Measurements from ENCODE around the gene GHRL. TPM values are rescaled to one million over a fixed set of nuclear protein-coding genes. Genes with fewer than 3 reads are reported as not detected.
A peak's percentile ranks its signal among the peaks of the same experiment; 100 is the strongest.

Gene GHRL
- total RNA-seq, 4 donors from 2014 or later = 0.38 to 1.5 TPM; not detected in 2

GRCh38 chr3:10287936-10288574, 4.7 kb downstream of the GHRL start:
- intact Hi-C loops (cut with DNase I) = no loop called here
- DNase-seq = no peak
- 86% methylated on average over 8 of the region's 12 CpGs; no CpG with 5 or more reads in 1 of the 2 donors for WGBS, 2 donors

DNA sequence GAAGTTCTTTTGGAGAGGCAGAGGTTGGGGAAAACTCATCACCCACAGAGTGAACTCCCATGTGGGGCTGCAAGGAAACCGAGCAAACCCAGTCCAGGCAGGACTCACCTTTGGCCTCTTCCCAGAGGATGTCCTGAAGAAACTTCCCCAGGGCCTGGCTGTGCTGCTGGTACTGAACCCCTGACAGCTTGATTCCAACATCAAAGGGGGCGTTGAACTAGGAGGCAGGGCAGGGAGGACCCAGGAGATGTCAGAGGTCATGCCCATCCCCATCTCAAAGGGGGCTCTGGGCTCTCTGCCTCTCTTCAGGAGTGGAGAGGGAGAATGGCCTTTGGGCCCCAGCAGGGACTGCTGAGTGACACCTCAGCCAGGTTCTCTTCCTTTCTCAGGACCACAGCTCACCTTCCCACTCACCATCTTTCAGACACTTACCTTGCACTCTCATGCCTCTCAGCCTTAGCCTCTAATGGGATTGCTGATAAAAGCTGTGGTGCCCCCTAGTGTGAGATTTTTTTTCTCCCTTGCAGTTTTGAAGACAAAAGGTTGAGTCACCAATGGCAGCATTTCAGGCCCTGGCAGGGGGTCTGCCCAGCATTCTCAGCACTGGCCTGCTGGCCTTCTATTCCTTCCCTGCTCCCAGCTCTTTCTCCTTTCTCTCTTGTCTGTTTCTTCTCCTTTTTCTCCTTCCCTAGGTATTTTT, 6.0 kb downstream of the GHRL start:
- WGBS, 2 donors = 60% methylated on average over 1 of the region's 2 CpGs; no CpG with 5 or more reads in 1 of the 2 donors
- Histone ChIP-seq H3K36me3 (peaks cover 3 to 40% (median 8%) of the 10 kb centered on the region in 3 donors), H3K9me3 (no peaks in the 10 kb centered on the region), H3K27ac (peak overlapping the region in 1 of 4 donors; percentile 36), H3K4me3 (no peak overlapping the region), H3K27me3 (no peaks in the 10 kb centered on the region), H3K4me1 (peaks cover 0 to 44% (median 6%) of the 10 kb centered on the region in 3 donors)
- intact Hi-C loops (cut with DNase I) = no loop called here
- no peak for DNase-seq
- TF ChIP-seq CTCF (IDR thresholded peaks at IDR 0.05) (peak in 4 of 6 experiments; percentile 15 to 43 (median 34)), POLR2A (IDR thresholded peaks at IDR 0.05) (no peak)

More at GRCh38 chr3:10287936-10288574, 4.7 kb downstream of the GHRL start:
- Histone ChIP-seq H3K4me3 (no peak overlapping the region), H3K9me3 (no peaks in the 10 kb centered on the region), H3K4me1 (peaks cover 0 to 48% (median 6%) of the 10 kb centered on the region in 3 donors), H3K27ac (no peak overlapping the region), H3K36me3 (peaks cover 3 to 40% (median 8%) of the 10 kb centered on the region in 3 donors), H3K27me3 (no peaks in the 10 kb centered on the region)
- TF ChIP-seq POLR2A (IDR thresholded peaks at IDR 0.05) (no peak), CTCF (IDR thresholded peaks at IDR 0.05) (no peak)

- Histone ChIP-seq H3K4me1 (peaks cover 0 to 44% (median 6%) of the 10 kb centered on the region in 3 donors), H3K36me3 (peaks cover 3 to 46% (median 8%) of the 10 kb centered on the region in 3 donors), H3K9me3 (no peaks in the 10 kb centered on the region), H3K27me3 (no peaks in the 10 kb centered on the region), H3K4me3 (no peak overlapping the region), H3K27ac (peak overlapping the region in 1 of 4 donors; percentile 36)
- intact Hi-C loops (cut with DNase I) = no loop called here
- TF ChIP-seq CTCF (IDR thresholded peaks at IDR 0.05) (no peak), POLR2A (IDR thresholded peaks at IDR 0.05) (no peak)
- 52 to 70% methylated on average over 3 to 5 of the region's 5 CpGs for WGBS, 2 donors
- DNase-seq = no peak
Measured at GRCh38 chr3:10286133-10286524, 6.6 kb downstream of the GHRL start.

DNA sequence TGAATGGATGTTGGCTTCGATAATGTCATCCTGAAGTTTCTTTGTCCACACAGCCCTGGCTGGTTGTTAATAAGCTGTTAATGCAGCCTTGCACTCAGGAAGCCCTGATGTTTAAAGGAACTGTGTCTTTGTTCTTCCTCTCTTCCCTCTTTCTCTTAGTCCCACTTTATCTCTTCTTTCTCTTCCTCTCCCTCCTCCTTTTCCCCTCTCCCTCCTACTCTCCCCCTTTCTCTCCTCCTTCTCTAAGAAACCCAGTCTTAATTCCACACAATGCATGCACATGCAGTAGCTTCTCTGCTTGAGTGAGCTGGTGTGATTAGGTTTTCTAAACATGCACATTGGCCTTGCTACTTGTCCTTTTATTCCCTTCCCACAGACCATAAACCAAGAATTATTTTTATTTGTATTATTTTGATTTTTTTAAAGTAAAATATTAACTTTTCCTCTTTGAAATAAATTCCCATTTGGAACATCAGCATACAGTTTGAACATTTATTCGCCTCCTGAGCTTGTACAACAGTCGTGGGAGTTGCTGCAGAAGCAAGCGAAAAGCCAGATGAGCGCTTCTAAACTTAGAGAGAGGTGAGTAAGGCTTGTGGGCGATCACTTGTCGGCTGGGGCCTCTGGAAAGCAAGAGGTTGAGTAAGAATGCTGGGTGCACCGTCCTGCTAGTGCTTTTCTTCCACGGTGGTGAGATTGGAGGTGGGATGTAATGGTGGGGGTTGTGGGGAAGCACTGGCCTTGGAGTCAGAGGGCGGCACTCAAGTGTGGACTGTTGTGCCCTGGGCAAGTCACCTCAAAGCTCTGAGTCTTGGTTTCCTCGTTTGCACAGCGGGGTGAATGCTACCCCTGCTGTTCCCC, 7.2 kb downstream of the GHRL start:
- DNase-seq = no peak
- H3K27ac ChIP-seq = peak overlapping the region in 1 of 4 donors; percentile 36

More for the DNA sequence above, 7.2 kb downstream of the GHRL start:
- no peaks in the 10 kb centered on the region for H3K27me3 ChIP-seq
- no peaks in the 10 kb centered on the region for H3K9me3 ChIP-seq
- H3K36me3 ChIP-seq = peaks cover 6 to 52% (median 8%) of the 10 kb centered on the region in 3 donors
- no peak overlapping the region for H3K4me3 ChIP-seq
- 59 to 75% methylated on average over 10 to 11 of the region's 12 CpGs for WGBS, 2 donors
- H3K4me1 ChIP-seq = peaks cover 0 to 44% (median 6%) of the 10 kb centered on the region in 3 donors
- no peak for TF ChIP-seq POLR2A (IDR thresholded peaks at IDR 0.05)
- TF ChIP-seq CTCF (IDR thresholded peaks at IDR 0.05) = no peak
- intact Hi-C loops (cut with DNase I) = no loop called here

Data from esophagus squamous epithelium (tissue), 5 donors.